HG02571 (cell line): ENCODE measurements around the gene WDR54.
"Not testable (repeated sequence)": the region's sequence is repeated elsewhere in the genome, so short reads cannot be mapped to it uniquely, and the experiment has no call there.

Experiments used
- ATAC-seq: cut with Tn5 transposase; IDR thresholded peaks from one replicate; pipeline ENCODE4 v1.9.1; 2021; ENCODE audit warnings: mild to moderate bottlenecking, moderate library complexity; ENCODE audit not compliant: unreplicated experiment

Gene WDR54

GRCh38 chr2:74450570-74451190 is 29.1 kb downstream of the WDR54 start:
- no peak for ATAC-seq

- peak; percentile 32 for ATAC-seq
Observed at GRCh38 chr2:74454654-74455511, 33.4 kb downstream of the WDR54 start, which contains the start of gene INO80B. INO80B (plus strand) TSS chr2:74455087; CDS start chr2:74455117, 30 bp downstream.

GRCh38 chr2:74457129-74457548 is 35.6 kb downstream of the WDR54 start:
- ATAC-seq = no peak

GRCh38 chr2:74457549-74458131 is 36.1 kb downstream of the WDR54 start:
- ATAC-seq = peak; percentile 30

GRCh38 chr2:74458132-74458937 is 36.8 kb downstream of the WDR54 start, which contains the start of gene WBP1:
WBP1 (plus strand) TSS chr2:74458438; CDS start chr2:74458603, 165 bp downstream.
- peak; percentile 77 for ATAC-seq

- ATAC-seq = no peak
Observed at GRCh38 chr2:74458938-74459363, 37.4 kb downstream of the WDR54 start.

- not testable (repeated sequence) for ATAC-seq
Observed at GRCh38 chr2:74459503-74460118, 38.1 kb downstream of the WDR54 start.

- ATAC-seq = not testable (repeated sequence)
Observed at GRCh38 chr2:74460187-74460586, 38.7 kb downstream of the WDR54 start.

GRCh38 chr2:74461187-74462053 is 39.9 kb downstream of the WDR54 start:
- no peak for ATAC-seq

- ATAC-seq = no peak
Observed at GRCh38 chr2:74462054-74462785, 40.7 kb downstream of the WDR54 start.

- no peak for ATAC-seq
Observed at GRCh38 chr2:74462786-74463105, 41.2 kb downstream of the WDR54 start.

GRCh38 chr2:74464406-74464805 is 42.9 kb downstream of the WDR54 start:
- ATAC-seq = no peak

- not testable (repeated sequence) for ATAC-seq
Observed at GRCh38 chr2:74470742-74471141, 49.2 kb downstream of the WDR54 start.

- no peak for ATAC-seq
Observed at GRCh38 chr2:74471332-74472065, 50.0 kb downstream of the WDR54 start.

GRCh38 chr2:74472086-74472944 is 50.8 kb downstream of the WDR54 start, which contains the start of gene MRPL53:
MRPL53 (minus strand) TSS chr2:74472680; CDS start chr2:74472660, 20 bp downstream.
- ATAC-seq = peak; percentile 85

GRCh38 chr2:74472945-74473258 is 51.4 kb downstream of the WDR54 start:
- no peak for ATAC-seq

- no peak for ATAC-seq
Observed at GRCh38 chr2:74474481-74474880, 53.0 kb downstream of the WDR54 start.
